Ishikawa (cell line): ENCODE measurements around the gene KRTAP1-5.

Experiments used
- CEBPB ChIP-seq: IDR thresholded peaks from 2 replicates; pipeline ENCODE4 v1.6.1; 2012
- CREB1 ChIP-seq: IDR thresholded peaks from 2 replicates; pipeline ENCODE4 v1.6.1; 2012; ENCODE audit warnings: low read depth
- EGR1 ChIP-seq: IDR thresholded peaks from 2 replicates; pipeline ENCODE4 v1.6.1; 2012
- EP300 ChIP-seq: IDR thresholded peaks from 2 replicates; pipeline ENCODE4 v1.6.1; 2012; ENCODE audit warnings: borderline replicate concordance
- FOXM1 ChIP-seq: IDR thresholded peaks from 2 replicates; pipeline ENCODE4 v1.6.1; 2012; ENCODE audit warnings: low read depth, borderline replicate concordance
- NFIC ChIP-seq: IDR thresholded peaks from 2 replicates; pipeline ENCODE4 v1.6.1; 2012
- RAD21 ChIP-seq: IDR thresholded peaks from 2 replicates; pipeline ENCODE4 v1.6.1; 2012; ENCODE audit warnings: low read depth
- TAF1 ChIP-seq: IDR thresholded peaks from 2 replicates; pipeline ENCODE4 v1.6.1; 2012; ENCODE audit warnings: low read depth, mild to moderate bottlenecking
- TCF12 ChIP-seq: IDR thresholded peaks from 2 replicates; pipeline ENCODE4 v1.6.1; 2012; ENCODE audit warnings: low read depth
- TEAD4 ChIP-seq: IDR thresholded peaks from 2 replicates; pipeline ENCODE4 v1.6.1; 2012
- YY1 ChIP-seq: IDR thresholded peaks from 2 replicates; pipeline ENCODE4 v1.6.1; 2012; ENCODE audit warnings: low read depth
- ZBTB7A ChIP-seq: IDR thresholded peaks from 2 replicates; pipeline ENCODE4 v1.6.1; 2012; ENCODE audit warnings: low read depth
- TF ChIP-seq, protein P1 (sequence below): IDR thresholded peaks from 2 replicates; pipeline ENCODE4 v1.6.1; 2012
- TF ChIP-seq, protein P2 (sequence below): IDR thresholded peaks from 2 replicates; pipeline ENCODE4 v1.6.1; 2012
- TF ChIP-seq, protein P3 (sequence below): IDR thresholded peaks from 2 replicates; pipeline ENCODE4 v1.6.1; 2012; ENCODE audit warnings: low read depth, mild to moderate bottlenecking

KRTAP1-5 gene

DNA sequence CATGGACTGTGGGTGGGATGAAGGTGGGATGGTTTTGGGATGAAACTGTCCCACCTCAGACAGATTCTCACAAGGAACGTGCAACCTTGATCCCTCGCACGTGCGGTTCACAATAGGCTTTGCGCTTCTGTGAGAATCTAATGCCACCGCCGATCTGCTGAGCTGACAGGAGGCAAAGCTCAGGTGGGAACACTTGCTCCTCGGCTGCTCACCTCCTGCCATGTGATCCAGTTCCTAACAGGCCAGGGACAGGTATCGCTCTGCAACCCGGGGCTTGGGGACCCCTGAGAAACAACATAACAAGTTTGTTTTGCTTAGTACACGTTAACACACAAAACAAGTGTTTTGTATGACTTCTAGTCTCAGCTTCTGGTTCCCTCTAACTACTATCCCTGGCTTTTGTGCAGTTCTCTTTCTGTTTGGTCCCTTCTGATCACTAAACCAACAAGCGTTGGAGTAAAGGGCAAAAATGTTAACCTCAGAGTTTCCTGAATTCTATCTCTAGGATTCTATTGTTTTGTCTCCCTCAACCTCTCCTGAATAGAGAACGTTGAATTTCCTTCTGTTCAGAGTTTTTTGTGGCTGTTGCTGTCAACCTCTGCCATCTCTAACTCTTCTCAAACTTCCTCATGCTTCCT lies 10.3 kb downstream of the KRTAP1-5 start:
- TF ChIP-seq TEAD4: no peak
- TF ChIP-seq CREB1: no peak
- TF ChIP-seq YY1: no peak
- no peak for TF ChIP-seq TAF1
- no peak for TF ChIP-seq FOXM1
- TF ChIP-seq, protein P1, sequence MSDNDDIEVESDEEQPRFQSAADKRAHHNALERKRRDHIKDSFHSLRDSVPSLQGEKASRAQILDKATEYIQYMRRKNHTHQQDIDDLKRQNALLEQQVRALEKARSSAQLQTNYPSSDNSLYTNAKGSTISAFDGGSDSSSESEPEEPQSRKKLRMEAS: no peak
- no peak for TF ChIP-seq NFIC

DNA sequence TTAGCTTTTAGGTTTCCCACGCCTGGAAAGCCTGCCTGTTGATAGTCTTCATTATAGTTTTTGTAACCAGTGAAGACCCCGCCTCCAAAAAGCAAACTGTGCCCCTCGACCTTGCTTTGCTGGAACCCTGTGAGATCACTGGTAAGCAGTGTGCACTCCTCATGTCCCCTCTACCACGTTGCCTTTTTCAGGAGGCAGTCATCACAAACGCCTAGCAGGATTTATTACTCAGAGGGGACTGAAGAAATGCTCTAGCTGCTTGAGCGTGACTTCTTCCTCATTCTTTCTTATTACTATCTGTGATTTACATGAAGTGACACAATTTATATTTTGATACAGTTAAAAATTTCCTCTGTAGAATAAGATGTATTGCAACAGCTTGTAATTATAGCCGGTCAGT lies 11.6 kb downstream of the KRTAP1-5 start:
- no peak for TF ChIP-seq NFIC
- TF ChIP-seq, protein P1: no peak
- no peak for TF ChIP-seq ZBTB7A
- TF ChIP-seq CREB1: no peak
- no peak for TF ChIP-seq YY1
- TF ChIP-seq TAF1: no peak
- no peak for TF ChIP-seq TEAD4
- TF ChIP-seq EP300: no peak
- no peak for TF ChIP-seq EGR1
- no peak for TF ChIP-seq RAD21
- no peak for TF ChIP-seq TCF12
- no peak for TF ChIP-seq FOXM1

DNA sequence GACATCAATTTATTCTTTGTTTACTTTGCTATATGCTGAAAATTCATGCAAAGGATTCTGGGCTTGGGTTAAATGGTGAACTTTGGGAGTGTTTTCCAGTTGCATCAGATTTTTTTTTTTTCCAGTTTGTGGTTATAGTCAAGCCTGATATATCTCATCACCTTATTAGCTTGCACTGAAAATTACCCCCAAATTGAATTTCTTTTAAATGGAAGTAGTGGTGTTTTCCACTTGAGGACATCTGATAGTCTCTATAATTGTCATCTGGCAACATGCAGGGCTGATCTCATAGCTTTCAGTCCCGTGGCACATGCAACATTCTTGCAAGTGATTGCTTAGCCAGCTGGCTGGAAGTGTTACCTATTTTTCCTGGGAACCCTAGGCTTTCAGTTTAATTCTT lies 13.4 kb downstream of the KRTAP1-5 start:
- TF ChIP-seq YY1 (no peak), RAD21 (no peak), TEAD4 (no peak), NFIC (no peak), CREB1 (no peak), FOXM1 (no peak), TCF12 (no peak), CEBPB (no peak)
- TF ChIP-seq, protein P1: no peak
- TF ChIP-seq, protein P2, sequence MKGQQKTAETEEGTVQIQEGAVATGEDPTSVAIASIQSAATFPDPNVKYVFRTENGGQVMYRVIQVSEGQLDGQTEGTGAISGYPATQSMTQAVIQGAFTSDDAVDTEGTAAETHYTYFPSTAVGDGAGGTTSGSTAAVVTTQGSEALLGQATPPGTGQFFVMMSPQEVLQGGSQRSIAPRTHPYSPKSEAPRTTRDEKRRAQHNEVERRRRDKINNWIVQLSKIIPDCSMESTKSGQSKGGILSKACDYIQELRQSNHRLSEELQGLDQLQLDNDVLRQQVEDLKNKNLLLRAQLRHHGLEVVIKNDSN: no peak

DNA sequence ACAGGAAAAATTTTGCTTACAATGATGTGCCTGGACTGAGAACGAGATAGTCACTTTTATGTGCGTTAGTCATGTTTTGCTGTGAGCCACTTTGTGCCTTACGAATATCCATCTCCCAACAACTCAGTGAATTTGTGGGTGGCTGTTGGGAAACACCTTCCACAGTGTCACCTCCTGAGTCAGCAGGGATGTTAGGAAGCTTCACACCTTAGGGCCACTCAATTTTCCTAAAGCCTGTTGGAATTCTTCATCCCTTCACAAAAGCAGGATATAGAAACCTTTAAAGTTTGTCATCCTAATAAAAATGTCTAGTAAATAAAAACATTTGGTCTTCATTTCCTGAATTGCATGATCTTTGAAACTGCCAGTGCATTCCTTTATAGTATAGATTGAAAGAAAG lies 13.8 kb downstream of the KRTAP1-5 start:
- TF ChIP-seq EGR1 (no peak), TCF12 (no peak), CEBPB (no peak), ZBTB7A (no peak), TAF1 (no peak), TEAD4 (no peak), NFIC (no peak), EP300 (no peak), RAD21 (no peak), CREB1 (no peak), YY1 (no peak), FOXM1 (no peak)
- TF ChIP-seq, protein P3, sequence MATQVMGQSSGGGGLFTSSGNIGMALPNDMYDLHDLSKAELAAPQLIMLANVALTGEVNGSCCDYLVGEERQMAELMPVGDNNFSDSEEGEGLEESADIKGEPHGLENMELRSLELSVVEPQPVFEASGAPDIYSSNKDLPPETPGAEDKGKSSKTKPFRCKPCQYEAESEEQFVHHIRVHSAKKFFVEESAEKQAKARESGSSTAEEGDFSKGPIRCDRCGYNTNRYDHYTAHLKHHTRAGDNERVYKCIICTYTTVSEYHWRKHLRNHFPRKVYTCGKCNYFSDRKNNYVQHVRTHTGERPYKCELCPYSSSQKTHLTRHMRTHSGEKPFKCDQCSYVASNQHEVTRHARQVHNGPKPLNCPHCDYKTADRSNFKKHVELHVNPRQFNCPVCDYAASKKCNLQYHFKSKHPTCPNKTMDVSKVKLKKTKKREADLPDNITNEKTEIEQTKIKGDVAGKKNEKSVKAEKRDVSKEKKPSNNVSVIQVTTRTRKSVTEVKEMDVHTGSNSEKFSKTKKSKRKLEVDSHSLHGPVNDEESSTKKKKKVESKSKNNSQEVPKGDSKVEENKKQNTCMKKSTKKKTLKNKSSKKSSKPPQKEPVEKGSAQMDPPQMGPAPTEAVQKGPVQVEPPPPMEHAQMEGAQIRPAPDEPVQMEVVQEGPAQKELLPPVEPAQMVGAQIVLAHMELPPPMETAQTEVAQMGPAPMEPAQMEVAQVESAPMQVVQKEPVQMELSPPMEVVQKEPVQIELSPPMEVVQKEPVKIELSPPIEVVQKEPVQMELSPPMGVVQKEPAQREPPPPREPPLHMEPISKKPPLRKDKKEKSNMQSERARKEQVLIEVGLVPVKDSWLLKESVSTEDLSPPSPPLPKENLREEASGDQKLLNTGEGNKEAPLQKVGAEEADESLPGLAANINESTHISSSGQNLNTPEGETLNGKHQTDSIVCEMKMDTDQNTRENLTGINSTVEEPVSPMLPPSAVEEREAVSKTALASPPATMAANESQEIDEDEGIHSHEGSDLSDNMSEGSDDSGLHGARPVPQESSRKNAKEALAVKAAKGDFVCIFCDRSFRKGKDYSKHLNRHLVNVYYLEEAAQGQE: no peak
- TF ChIP-seq, protein P1: no peak
- TF ChIP-seq, protein P2: no peak

DNA sequence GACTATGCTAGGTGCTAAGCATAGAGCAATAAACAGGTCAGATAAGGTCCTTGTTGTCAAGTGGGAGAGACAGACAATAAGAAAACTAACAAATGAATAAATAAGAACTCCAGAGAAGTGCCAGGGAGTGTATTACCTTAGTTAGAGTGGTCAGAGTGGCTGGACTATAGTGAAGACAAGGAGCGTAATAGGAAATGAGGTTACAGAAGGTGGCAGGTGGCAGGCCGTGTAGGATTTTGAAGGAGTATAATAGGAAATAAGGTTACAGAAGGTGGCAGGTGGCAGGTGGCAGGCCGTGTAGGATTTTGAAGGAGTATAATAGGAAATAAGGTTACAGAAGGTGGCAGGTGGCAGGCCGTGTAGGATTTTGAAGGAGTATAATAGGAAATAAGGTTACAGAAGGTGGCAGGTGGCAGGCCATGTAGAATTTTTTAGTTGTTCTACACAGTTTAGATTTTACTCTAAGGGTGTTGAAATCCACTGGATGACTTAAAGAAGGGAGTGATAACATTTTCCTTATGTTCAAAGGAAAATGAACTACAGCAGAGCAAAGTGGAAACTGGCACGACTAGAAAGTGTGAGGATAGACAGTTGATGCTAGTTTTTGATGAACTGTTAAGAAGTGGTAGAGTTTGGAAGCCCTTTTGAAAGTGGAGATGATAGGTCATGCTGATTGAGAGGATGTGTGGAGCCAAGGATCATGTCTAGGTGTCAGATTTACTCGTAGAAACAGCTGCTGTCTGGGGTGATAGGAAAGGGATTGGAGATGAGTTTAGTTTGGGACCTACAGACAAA lies 14.5 kb downstream of the KRTAP1-5 start:
- TF ChIP-seq FOXM1 (no peak), ZBTB7A (no peak), TEAD4 (no peak), YY1 (no peak), EP300 (no peak), CREB1 (no peak), NFIC (no peak), CEBPB (no peak)
- TF ChIP-seq, protein P3: no peak
